Fibroblast of mammary gland (primary cell): ENCODE data around the gene NFE2L1.

Experiments used
- DNase-seq: peaks from one replicate; pipeline ENCODE4 v3.0.0-alpha.2; 2010; ENCODE audit warnings: low read depth
- H3K4me3 ChIP-seq: 2 replicates; pipeline ENCODE4 v1.5.1; 2011; ENCODE audit warnings: low read depth, mild to moderate bottlenecking, low read length, moderate library complexity; ENCODE audit not compliant: control insufficient read depth
- TF ChIP-seq, protein P1 (sequence below): conservative IDR thresholded peaks from 2 replicates; pipeline ENCODE4 v1.5.1; 2011; ENCODE audit warnings: low read depth, low read length, inconsistent platforms; ENCODE audit not compliant: control insufficient read depth, insufficient read depth

Gene NFE2L1

DNA sequence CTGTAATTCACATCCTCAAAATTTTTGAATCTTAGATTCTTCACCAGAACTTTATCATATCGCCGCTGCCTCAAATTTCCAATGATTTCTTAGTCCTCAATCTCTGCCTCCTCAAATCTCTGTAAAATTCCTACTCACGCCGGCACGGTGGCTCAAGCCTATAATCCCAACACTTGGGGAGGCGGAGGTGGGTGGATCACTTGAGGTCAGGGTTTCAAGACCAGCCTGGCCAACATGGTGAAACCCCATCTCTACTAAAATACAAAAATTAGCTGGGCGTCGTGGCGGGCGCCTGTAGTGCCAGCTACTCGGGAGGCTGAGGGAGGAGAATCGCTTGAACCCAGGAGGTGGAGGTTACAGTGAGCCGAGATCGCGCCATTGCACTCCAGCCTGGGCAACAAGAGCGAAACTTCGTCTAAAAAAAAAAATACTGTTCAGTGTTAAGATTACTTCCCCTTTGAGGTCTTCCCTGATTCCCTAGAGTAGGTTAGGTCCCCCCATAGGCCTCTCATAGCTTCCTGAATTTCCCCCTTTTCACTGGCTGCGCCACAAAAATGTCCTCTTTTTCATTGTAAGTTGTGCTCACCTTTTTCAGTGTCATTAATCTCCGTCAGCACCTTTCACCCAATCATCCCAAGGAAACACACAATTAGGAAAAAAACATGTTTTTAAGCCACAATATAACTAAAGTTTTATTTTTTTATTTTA, 54.0 kb downstream of the NFE2L1 start:
- H3K4me3 ChIP-seq: peak overlapping the region; percentile 87
- no peak for DNase-seq
- TF ChIP-seq, protein P1, sequence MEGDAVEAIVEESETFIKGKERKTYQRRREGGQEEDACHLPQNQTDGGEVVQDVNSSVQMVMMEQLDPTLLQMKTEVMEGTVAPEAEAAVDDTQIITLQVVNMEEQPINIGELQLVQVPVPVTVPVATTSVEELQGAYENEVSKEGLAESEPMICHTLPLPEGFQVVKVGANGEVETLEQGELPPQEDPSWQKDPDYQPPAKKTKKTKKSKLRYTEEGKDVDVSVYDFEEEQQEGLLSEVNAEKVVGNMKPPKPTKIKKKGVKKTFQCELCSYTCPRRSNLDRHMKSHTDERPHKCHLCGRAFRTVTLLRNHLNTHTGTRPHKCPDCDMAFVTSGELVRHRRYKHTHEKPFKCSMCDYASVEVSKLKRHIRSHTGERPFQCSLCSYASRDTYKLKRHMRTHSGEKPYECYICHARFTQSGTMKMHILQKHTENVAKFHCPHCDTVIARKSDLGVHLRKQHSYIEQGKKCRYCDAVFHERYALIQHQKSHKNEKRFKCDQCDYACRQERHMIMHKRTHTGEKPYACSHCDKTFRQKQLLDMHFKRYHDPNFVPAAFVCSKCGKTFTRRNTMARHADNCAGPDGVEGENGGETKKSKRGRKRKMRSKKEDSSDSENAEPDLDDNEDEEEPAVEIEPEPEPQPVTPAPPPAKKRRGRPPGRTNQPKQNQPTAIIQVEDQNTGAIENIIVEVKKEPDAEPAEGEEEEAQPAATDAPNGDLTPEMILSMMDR: no peak

DNA sequence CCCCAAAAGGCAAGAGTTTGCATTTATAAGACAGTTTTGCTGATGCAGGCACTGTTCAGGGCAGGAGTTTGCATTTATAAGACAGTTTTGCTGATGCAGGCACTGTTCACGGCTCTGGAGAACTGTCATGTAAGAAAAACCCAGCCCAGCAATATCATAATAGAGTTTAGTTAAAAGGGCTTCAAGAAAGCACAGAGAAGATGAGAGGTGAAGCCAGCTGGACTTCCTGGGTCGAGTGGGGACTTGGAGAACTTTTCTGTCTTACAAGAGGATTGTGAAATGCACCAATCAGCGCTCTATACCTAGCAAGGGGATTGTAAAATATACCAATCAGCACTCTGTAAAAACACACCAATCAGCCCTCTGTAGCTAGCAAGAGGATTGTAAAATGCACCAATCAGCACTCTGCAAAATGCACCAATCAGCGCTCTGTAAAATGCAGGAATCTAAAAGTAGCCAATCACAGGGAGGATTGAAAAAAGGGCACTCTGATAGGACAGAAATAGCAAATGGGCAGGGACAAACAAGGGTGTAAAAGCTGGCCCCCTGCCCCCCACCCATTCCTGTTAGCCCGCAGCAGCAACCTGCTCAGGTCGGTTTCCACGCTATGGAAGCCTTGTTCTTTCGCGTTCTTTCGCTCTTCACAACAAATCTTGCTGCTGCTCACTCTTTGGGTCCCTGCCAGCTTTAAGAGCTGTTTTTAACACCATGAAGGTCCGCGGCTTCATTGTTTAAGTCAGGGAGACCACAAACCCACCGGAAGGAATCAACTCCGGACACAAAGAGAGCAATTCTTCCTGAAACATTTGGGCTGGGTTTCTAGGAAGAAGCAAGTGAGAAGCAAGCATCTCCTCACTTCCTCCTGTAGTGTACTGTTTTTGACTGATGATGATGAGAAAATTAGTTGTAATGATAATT, 54.9 kb downstream of the NFE2L1 start:
- no peak overlapping the region for H3K4me3 ChIP-seq
- DNase-seq: no peak
- TF ChIP-seq, protein P1: no peak

DNA sequence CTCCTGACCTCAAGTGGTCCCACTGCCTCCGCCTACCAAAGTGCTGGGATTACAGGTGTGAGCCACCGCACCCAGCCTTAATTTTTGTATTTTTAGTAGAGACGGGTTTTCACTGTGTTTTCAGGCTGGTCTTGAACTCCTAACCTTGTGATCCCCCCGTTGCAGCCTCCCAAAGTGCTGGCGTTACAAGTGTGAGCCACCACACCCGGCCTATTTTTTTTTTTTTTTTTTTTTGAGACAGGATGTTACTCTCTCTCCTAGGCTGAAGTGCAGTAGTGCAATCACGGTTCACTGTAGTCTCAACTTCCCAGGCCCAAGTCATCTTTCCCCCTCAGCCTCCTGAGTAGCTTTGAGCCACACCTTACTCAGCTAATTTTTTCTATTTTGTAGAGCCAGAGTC, 56.3 kb downstream of the NFE2L1 start:
- H3K4me3 ChIP-seq: no peak overlapping the region
- DNase-seq: no peak
- TF ChIP-seq, protein P1: no peak

DNA sequence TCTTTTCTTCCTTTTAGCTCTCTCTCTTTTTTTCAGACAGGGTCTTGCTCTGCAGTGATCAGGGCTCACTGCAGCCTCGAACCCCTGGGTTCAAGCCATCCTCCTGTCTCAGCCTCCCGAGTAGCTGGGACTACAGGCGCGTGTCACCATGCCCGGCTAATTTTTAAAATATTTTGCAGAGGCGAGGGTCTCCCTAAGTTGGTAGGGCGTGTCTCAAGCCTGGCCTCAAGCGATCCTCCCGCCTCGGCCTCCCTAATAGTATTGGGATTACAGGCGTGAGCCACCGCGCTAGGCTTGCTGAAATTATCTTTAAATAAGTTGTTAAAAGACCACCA, 58.6 kb downstream of the NFE2L1 start:
- TF ChIP-seq, protein P1: no peak
- DNase-seq: no peak
- peak overlapping the region; percentile 94 for H3K4me3 ChIP-seq

DNA sequence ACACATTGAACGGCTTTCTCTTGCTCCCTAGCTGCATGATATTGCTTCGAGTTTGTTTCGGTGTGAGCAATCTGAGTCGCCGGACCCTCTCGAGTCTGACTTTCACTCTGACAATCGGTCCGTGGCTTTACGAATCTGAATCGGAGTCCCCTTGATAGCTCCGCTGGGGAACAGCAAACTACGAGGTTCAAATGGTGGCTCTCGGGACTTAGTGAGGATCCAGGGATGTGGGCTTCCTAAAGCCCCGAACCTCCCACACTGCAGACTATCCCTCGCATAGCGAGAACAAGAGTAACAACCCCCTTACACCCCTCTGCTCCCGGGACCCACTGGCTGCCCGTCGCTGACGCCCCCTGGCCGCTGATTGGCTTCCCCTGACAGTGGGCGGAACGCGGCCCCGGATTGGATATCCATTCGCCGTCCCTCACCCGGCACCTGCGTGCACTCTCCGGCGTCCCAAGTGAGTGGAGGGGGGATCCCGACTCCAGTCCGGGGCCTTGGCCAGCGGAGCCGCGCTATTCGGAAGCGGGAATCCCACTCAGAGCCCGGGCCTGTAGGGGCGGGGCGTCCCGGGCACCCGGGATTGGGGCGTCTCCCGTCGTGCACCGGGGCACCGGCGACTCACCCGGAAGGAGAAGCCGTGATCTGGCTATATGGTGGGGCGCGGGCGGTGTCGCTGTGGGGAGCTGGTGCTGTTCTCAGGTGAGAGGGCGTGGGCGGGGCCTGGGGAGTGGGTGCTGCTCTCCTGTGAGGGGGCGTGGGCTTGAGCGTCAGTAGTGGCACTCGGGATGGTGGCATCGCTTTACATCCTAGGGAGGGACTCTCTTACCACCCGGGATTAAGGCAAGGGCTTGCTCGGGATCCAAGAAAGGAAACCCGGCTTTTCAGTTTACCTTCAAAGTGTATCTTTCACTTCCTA, 59.2 kb downstream of the NFE2L1 start, which contains the start of gene SNX11:
Gene SNX11 (plus strand): TSS at position 630 of the 919 bp plus-strand sequence. CDS start 4,278 bp downstream, outside the sequence.
- peak; percentile 75 for DNase-seq
- TF ChIP-seq, protein P1: no peak
- H3K4me3 ChIP-seq: peak within 1 kb of the TSS; percentile 94

DNA sequence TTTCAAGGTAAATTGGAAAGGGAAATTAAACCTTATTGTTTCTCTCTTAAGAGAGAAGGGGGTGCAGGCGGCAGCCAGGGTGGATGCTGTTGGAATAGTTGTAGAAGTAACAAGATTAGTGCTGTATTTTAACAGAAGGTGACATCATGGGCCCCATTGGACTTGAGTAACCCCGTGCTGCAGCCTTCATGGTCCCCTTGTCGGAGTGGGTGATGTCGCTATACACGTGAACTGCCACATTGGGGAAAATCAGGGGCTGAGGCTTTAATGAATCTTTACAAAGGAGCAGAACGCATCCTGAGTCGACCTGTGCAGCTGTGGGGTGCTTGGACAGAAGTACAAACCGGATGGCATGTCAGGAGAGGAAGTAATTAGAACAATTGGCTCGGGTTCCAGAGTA, 62.6 kb downstream of the NFE2L1 start:
- H3K4me3 ChIP-seq: no peak overlapping the region
- TF ChIP-seq, protein P1: no peak

More for the DNA sequence above, 62.6 kb downstream of the NFE2L1 start:
- DNase-seq: no peak
